ENCODE data around the gene SALL4. TPM values are rescaled to one million over a fixed set of nuclear protein-coding genes. Genes with fewer than 3 reads are reported as not detected.
A peak's percentile ranks its signal among the peaks of the same experiment; 100 is the strongest.

The SALL4 gene
- total and polyA plus RNA-seq, 2 donors (not counting 3 experiments of a cell fraction or from before 2014, with no cell fraction given) = 1.3 to 1.9 TPM

DNA sequence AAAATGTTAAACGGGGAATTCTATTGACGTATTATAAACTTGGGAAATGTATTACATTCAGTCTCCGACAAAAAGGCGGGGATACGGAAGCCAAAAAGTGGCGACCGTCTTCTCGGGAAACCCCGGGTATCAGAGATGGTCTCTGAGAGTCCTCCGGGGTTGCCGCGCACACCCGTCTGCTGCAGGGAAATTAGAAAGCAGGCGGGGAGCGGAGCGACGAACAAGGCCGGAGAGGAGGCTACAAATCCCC lies 1.5 kb downstream of the SALL4 start:
- CTCF ChIA-PET = interaction anchor here (0.7 to 2.5 kb wide), 30 partner anchors 9 to 283 kb away, joined by 3 to 64 read pairs (median 5); no protein-coding TSS in a partner anchor
- intact Hi-C loops (cut with micrococcal nuclease) = loop anchor here (1.0 to 5.0 kb wide), 7 partner anchors 103 to 282 kb away; no protein-coding TSS in a partner anchor
- POLR2A ChIA-PET = no interaction called here

More for the DNA sequence above, 1.5 kb downstream of the SALL4 start:
- peak; percentile 24 for DNase-seq (ENCODE audit: low read depth, low spot score)
- TF ChIP-seq MYC (IDR thresholded peaks at IDR 0.05; ENCODE audit: low read depth, low read length) (no peak), POLR2A (IDR thresholded peaks at IDR 0.05; ENCODE audit: low read depth, low read length) (no peak), MAX (IDR thresholded peaks at IDR 0.05; ENCODE audit: insufficient read depth, insufficient read length) (no peak), FOS (IDR thresholded peaks at IDR 0.05; ENCODE audit: borderline replicate concordance, insufficient read depth, low read length) (no peak), GATA2 (IDR thresholded peaks at IDR 0.05; ENCODE audit: insufficient read depth, insufficient read length, low read depth, low read length) (no peak), POLR2AphosphoS5 (IDR thresholded peaks at IDR 0.05; ENCODE audit: insufficient read depth, low read depth, low read length) (no peak)
- TF ChIP-seq, protein P1, sequence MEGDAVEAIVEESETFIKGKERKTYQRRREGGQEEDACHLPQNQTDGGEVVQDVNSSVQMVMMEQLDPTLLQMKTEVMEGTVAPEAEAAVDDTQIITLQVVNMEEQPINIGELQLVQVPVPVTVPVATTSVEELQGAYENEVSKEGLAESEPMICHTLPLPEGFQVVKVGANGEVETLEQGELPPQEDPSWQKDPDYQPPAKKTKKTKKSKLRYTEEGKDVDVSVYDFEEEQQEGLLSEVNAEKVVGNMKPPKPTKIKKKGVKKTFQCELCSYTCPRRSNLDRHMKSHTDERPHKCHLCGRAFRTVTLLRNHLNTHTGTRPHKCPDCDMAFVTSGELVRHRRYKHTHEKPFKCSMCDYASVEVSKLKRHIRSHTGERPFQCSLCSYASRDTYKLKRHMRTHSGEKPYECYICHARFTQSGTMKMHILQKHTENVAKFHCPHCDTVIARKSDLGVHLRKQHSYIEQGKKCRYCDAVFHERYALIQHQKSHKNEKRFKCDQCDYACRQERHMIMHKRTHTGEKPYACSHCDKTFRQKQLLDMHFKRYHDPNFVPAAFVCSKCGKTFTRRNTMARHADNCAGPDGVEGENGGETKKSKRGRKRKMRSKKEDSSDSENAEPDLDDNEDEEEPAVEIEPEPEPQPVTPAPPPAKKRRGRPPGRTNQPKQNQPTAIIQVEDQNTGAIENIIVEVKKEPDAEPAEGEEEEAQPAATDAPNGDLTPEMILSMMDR (IDR thresholded peaks at IDR 0.05; ENCODE audit: extremely low read depth in 1 of 2, insufficient read depth in 1 of 2, low read depth in 1 of 2, low read length in 2 of 2) = no peak
- Histone ChIP-seq H3K36me3 (ENCODE audit: control insufficient read depth in 2 of 2, extremely low read depth in 1 of 2, insufficient read depth in 2 of 2, low read length in 2 of 2) (no peaks in the 10 kb centered on the region), H2AFZ (ENCODE audit: low read depth, low read length) (peak overlapping the region; percentile 99), H3K4me2 (ENCODE audit: insufficient read depth, low read length) (peak overlapping the region; percentile 89), H3K9me1 (replicated peaks; ENCODE audit: control insufficient read depth, extremely low read depth, insufficient read depth, low read length) (peaks cover 2% of the 10 kb centered on the region), H3K4me3 (replicated peaks in 1 of 3; ENCODE audit: insufficient read depth in 1 of 3, low read depth in 1 of 3, low read length in 3 of 3) (peak overlapping the region; percentile 49 to 80 (median 78)), H3K27ac (ENCODE audit: insufficient read depth, low read depth, low read length) (no peak overlapping the region), H3K79me2 (ENCODE audit: control insufficient read depth, insufficient read depth, low read length) (no peaks in the 10 kb centered on the region), H4K20me1 (replicated peaks; ENCODE audit: control insufficient read depth, extremely low read depth, insufficient read depth, low read length) (no peaks in the 10 kb centered on the region), H3K9ac (replicated peaks; ENCODE audit: extremely low read depth, insufficient read depth, low read length) (peak overlapping the region; percentile 71), H3K9me3 (replicated peaks; ENCODE audit: control insufficient read depth, insufficient read depth, low read length) (no peaks in the 10 kb centered on the region), H3K27me3 (ENCODE audit: control insufficient read depth in 2 of 2, insufficient read depth in 2 of 2, low read length in 2 of 2) (peaks cover 10 to 30% of the 10 kb centered on the region in 2 experiments), H3K4me1 (ENCODE audit: control insufficient read depth, extremely low read depth, insufficient read depth, low read length) (peaks cover 14% of the 10 kb centered on the region)
- dilution Hi-C loops (cut with MboI; ENCODE audit: extremely low pct_ligation_motif_present, low sequenced_read_pairs) = no loop called here
- TSS peak; percentile 17 for BruUV-seq (replicated peaks)
- FAIRE-seq = no peak

Measured in endothelial cell of umbilical vein (primary cell).